ENCODE results near the gene ANKRD60.

ANKRD60 gene

DNA sequence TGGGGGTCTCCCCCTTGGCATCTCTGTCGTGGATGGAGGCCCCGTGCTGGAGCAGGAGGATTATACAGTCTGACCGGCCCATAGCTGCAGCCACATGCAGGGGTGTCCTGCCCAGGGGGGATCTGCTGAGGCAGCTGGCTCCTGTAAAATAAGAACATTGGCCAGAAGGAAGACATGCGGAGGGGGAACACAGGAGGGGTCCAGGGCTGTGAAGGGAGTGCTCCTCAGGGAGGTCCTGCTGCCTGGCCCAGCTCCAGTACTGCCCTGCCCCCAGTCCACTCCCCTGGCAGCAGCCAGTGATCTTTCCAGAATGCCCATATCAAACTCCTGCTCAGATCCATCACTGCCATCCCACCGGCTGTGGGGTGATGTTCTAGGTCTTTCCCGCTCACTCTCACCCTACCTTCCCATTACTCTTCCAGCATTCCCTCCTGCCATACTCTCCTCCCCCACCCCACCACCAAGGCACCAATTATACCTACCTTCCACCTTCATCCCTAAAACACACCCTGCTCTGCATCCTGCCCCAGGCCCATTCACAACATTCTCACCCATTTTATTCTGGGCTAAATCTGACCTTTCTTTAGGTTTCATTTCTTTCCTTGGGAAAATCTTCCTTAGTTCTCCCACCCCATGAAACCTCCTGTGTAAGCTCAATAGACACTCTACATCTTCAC lies 9.7 kb downstream of the ANKRD60 start:
- no peak for DNase-seq

- DNase-seq = no peak
These were observed 12.1 kb downstream of the ANKRD60 start for GRCh38 chr20:58216334-58216733.

DNA sequence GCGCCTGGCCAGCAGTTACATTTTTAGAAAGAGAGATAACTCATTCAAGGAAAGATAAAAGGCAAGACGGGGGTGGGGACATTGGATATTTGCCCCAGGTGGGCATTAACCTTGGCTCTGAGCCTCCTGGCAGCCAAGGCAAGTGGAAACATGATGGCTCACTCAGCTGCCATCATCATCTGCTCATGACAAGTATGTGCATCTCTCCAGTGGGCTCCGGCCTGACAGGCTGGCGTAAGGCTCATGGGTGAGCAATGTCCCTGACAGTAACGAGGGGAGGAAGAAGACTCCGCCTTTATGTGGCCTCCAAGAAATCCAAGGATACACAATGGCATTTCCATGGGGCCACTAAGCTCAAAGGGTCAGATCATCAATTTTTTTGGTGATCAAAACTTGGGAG lies 13.3 kb downstream of the ANKRD60 start:
- DNase-seq = no peak

- DNase-seq = no peak
These were observed 14.1 kb downstream of the ANKRD60 start for GRCh38 chr20:58214310-58214709.

DNA sequence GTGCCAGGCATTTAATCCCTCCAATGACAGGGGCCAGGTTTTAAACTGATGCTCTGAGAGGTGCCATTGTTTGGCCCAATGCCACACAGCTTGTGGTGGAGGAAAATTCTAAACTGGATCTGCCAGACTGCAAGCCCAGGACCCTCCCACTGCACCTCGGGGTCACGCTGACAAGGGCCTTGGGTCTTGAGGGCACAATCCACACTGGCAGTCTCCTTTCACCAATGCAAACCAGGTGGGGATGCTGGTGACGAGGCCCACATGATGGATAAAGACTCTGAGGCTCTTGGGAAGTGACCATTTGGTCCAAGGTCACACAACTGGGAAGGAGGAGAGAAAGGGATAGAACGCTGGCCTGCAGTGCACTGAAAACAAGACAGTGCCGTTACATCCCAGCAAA lies 14.7 kb downstream of the ANKRD60 start:
- DNase-seq = no peak

DNA sequence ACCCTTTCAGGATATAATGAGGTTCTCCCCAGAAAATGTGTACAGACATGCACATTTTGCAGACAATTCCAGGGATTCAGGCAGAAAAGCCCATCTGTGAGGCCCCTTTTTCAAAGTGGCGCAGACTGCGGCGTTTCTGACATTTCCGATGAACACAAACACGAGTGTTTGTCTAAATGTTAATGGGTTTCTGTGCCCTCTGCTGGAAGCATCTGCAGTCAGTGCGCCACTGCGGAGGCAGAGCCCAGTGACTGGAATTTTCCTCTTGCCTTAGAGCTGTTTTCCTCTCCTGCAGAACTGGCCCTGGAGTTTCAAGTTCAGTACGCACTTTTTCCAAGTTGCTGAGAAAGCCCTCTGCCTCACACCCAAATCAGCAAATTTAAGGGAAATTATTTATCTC lies 15.3 kb downstream of the ANKRD60 start:
- DNase-seq = no peak

DNA sequence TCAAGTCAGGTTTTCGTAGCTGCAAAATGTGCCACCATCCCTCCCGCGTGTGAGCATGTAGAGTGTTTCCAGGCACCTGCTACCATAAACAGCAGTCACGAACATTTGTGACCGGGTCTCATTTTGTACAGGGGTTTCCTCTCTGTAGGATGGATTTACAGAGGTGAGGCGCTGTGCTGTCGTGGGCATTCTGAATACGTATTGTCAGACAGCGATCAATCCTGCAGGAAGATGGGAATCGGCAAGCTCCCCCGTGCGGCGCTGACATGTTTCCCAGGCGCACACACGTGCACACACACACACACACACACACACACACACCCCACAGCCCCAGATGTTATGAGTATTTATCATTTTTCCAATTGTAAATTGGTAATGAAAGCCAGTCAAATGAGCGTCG lies 15.8 kb downstream of the ANKRD60 start:
- DNase-seq = no peak

DNA sequence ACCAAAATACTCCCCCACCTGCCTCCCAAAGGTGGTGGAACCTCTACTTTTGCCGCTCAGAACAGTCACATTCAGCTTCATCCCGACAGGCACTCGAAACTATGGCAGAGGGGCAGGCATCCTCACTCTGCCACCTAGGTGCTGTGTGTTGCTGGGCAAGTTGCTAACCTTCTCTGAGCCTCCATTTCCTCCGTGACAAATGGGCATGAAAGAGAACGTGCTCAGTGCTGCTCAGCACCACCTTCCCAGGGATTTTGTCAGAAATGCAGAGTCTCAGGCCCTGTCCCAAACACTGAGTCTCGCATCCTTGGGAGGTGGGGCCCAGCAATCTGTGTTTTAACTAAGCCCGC lies 18.1 kb downstream of the ANKRD60 start:
- no peak for DNase-seq

GRCh38 chr20:58209652-58210397 lies 18.6 kb downstream of the ANKRD60 start:
- peak; percentile 63 for DNase-seq

GRCh38 chr20:58208944-58209343 lies 19.5 kb downstream of the ANKRD60 start:
- DNase-seq = no peak

DNA sequence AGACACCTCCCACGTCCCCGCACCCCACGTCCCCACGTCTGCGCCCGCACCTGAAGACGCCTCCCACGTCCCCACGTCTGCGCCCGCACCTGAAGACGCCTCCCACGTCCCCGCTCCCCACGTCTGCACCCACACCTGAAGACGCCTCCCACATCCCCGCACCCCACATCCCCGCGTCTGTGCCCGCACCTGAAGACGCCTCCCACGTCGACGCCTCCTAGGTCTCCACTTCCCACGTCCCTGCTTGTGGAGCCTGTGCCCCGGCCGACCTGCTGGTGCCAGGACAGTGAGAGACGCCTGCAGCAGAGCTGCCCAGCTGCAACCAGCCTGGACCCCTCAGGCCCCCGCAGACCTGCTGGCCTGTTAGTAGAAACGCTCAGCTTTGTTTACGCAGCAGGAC lies 22.6 kb downstream of the ANKRD60 start:
- no peak for DNase-seq

DNA sequence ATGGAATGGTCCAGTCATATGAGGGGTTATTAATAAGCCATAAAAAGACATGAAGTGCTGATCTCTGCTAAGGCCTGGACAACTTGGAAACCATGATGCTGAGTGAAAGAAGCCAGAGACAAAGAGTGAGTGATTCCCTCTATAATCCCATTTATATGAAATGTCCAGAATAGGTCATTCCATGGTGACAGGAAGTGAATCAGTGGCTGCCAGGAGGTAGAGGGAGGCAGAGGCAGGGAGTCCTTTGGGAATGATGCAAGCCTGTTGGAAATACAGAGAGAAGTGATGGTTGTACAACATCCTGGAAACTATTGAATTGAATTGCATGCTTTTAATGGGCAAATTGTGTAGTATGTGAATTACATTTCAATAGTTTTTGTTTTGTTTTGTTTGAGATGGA lies 26.4 kb downstream of the ANKRD60 start:
- no peak for DNase-seq

GRCh38 chr20:58201616-58202015 lies 26.8 kb downstream of the ANKRD60 start:
- DNase-seq = no peak

DNA sequence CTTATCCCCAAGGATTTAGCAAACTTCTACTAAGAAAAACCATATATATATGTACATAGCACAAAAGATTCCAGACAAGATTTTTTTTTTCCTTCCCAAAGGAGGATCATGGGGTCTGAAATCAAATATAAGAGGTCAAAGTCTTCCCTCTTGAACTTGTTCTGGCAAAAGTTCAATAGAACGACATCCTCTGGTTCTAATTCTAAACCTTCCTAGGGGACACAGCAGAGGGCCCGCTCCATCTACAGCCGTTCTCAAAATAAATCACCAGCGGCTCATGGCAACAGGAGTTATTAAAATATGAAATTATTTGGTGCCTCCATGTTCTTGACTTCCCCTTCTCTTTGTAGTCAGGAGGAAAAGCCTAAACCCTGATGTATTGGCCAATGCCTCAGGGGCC lies 29.0 kb downstream of the ANKRD60 start:
- DNase-seq = no peak

- no peak for DNase-seq
These were observed 29.5 kb downstream of the ANKRD60 start for GRCh38 chr20:58198901-58199355.

GRCh38 chr20:58198384-58198783 lies 30.1 kb downstream of the ANKRD60 start:
- DNase-seq = no peak

GRCh38 chr20:58197185-58197469 lies 31.3 kb downstream of the ANKRD60 start:
- DNase-seq = no peak

DNA sequence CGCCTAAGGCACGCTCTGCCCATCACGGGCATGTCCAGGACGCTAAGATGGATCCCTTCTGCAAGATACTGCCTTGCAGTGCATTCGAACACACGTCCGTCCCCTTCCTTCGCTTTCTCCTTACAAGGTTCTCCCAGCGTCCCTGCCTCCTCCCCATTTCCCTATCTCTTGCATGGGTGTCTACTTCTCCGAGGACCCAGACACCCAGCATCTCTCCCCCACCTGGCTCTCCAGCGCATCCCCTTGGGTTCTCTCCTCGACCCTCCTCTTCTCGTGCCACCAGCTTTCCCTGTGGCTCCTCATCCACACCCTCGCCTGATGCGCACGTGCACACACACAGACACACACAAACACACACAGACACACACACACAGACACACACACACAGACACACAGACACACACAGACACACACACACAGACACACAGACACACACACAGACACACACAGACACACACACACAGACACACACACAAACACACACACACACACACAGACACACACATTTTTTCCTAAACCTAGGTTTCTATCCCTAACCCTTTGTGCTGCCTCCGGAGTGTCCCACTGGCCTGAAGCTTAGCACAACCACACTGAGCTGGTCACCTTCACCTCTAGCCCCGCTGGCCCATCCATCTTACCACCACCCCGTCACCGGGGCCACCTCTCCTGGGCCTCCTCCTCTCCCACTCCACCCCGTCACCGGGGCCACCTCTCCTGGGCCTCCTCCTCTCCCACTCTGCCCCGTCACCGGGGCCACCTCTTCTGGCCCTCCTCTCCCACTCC lies 31.9 kb downstream of the ANKRD60 start:
- DNase-seq = no peak

- no peak for DNase-seq
These were observed 33.4 kb downstream of the ANKRD60 start for GRCh38 chr20:58195047-58195446.

- no peak for DNase-seq
These were observed 34.2 kb downstream of the ANKRD60 start for GRCh38 chr20:58194175-58194791.

DNA sequence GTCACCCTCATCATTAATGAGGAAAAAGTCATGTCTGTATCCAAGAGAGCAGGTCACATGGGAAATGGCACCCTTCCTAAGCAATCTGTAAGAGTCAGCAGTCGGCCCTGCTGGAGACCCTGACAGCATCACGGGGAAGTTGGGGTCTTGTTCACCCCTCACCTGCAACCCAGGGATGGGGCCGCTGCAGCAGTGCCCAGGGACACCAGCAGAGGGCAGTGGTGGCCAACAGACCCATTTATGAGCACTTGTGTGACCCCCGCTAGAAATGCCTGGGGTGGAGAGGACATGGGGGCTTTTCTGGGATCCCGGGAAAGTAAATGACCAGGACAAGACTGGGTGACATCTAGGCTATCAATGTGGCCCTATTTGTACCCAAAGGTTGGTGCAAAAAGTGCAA lies 35.9 kb downstream of the ANKRD60 start:
- DNase-seq = no peak

- DNase-seq = no peak
These were observed 36.4 kb downstream of the ANKRD60 start for GRCh38 chr20:58192065-58192464.

DNA sequence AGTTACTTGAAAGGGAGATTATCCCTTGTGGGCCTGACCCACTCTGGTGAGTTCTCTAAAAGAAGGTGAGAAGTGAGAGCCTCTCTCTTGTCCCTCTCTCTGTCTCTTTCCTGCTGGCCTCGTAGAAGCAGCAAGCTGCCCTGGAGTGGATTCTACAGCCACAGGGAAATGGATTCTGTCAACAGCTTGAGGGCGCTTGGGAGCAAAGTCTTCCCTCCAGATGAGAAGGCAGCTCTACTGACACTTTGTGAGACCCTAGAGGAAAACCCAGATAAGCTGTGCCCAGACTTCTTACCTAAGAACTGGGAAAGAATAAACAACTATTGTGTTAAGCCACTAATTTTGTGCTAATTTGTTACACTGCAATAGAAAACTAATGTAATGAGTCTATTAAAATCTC lies 39.9 kb downstream of the ANKRD60 start:
- DNase-seq = no peak

DNA sequence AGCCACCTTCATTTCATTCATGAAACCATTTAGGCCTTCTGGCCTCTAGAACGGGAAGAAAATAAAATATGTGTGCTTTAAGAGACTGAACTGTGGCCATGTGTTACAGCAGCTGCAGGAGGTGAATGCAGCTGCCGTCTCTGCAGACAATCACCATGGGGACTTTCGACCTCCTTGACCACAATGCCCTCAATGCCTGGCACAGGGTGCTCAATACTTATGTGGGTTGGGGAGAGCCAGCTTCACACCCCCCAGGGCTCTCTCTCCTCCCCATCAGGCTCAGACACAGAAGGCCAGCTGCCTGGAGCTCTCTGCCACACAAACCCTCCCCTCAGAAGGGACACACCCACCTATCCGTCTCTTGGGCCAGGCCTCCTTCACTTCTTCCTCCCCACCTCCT lies 43.5 kb downstream of the ANKRD60 start:
- DNase-seq = no peak

All from inflammatory macrophage treated with lipopolysaccharide for 4 hours (primary cell).